Forelimb muscle (tissue), 1 donor: ENCODE data around the gene MASP2. TPM values are rescaled to one million over a fixed set of nuclear protein-coding genes. Genes with fewer than 3 reads are reported as not detected.
"Not testable (repeated sequence)": the region's sequence is repeated elsewhere in the genome, so short reads cannot be mapped to it uniquely, and the experiment has no call there.

Experiments
- DNase-seq: peaks from one replicate; pipeline ENCODE4 v3.0.0-alpha.2; 2013; ENCODE audit warnings: low read depth
- polyA plus RNA-seq: library from polyadenylated mRNA; unstranded; fragments of 120-200 nt; gene quantifications from one replicate; pipeline ENCODE4 v1.2.1, GENCODE V29; 2013; ENCODE audit not compliant: insufficient read length

The MASP2 gene
- polyA plus RNA-seq, 1 donor, result 4.8 TPM

- no peak for DNase-seq
Measured at GRCh38 chr1:11039351-11040104, 7.5 kb downstream of the MASP2 start.

- peak; percentile 72 for DNase-seq
Measured at GRCh38 chr1:11037740-11038182, 9.3 kb downstream of the MASP2 start.

GRCh38 chr1:11037019-11037739 lies 9.9 kb downstream of the MASP2 start:
- not testable (repeated sequence) for DNase-seq

- no peak for DNase-seq
Measured at GRCh38 chr1:11031624-11032262, 15.3 kb downstream of the MASP2 start.

- DNase-seq, result no peak
Measured at GRCh38 chr1:11030865-11031264, 16.2 kb downstream of the MASP2 start.

- no peak for DNase-seq
Measured at GRCh38 chr1:11028018-11028417, 19.0 kb downstream of the MASP2 start.

- no peak for DNase-seq
Measured at GRCh38 chr1:11027316-11027715, 19.7 kb downstream of the MASP2 start.

GRCh38 chr1:11026903-11027302 lies 20.1 kb downstream of the MASP2 start:
- no peak for DNase-seq

GRCh38 chr1:11026052-11026451 lies 21.0 kb downstream of the MASP2 start:
- no peak for DNase-seq

- DNase-seq, result no peak
Measured at GRCh38 chr1:11025618-11026017, 21.4 kb downstream of the MASP2 start.

GRCh38 chr1:11024874-11025203 lies 22.2 kb downstream of the MASP2 start:
- no peak for DNase-seq

- no peak for DNase-seq
Measured at GRCh38 chr1:11024154-11024873, 22.7 kb downstream of the MASP2 start.

GRCh38 chr1:11023201-11023600 lies 23.8 kb downstream of the MASP2 start:
- DNase-seq, result no peak

- no peak for DNase-seq
Measured at GRCh38 chr1:11019971-11020370, 27.1 kb downstream of the MASP2 start.

GRCh38 chr1:11019358-11019757 lies 27.7 kb downstream of the MASP2 start:
- DNase-seq, result not testable (repeated sequence)

GRCh38 chr1:11013160-11013531 lies 33.9 kb downstream of the MASP2 start:
- DNase-seq, result no peak

GRCh38 chr1:11012260-11013159 lies 34.5 kb downstream of the MASP2 start, which contains the start of gene TARDBP:
Gene TARDBP (plus strand): TSS chr1:11012654. CDS start chr1:11013728, 1,074 bp downstream.
- DNase-seq, result peak; percentile 71

GRCh38 chr1:11000526-11000925 lies 46.5 kb downstream of the MASP2 start:
- DNase-seq, result no peak

GRCh38 chr1:10996100-10996499 lies 50.9 kb downstream of the MASP2 start:
- no peak for DNase-seq

- no peak for DNase-seq
Measured at GRCh38 chr1:10992864-10993263, 54.2 kb downstream of the MASP2 start.

- not testable (repeated sequence) for DNase-seq
Measured at GRCh38 chr1:10992004-10992403, 55.0 kb downstream of the MASP2 start.
